Measurements from ENCODE around the gene SCYL3. TPM values are rescaled to one million over a fixed set of nuclear protein-coding genes. Genes with fewer than 3 reads are reported as not detected.
A peak's percentile ranks its signal among the peaks of the same experiment; 100 is the strongest.

The SCYL3 gene
- total RNA-seq, 1 experiment from 2014 or later: 7.6 TPM

GRCh38 chr1:169890761-169891538, 2.7 kb downstream of the SCYL3 start:
- Histone ChIP-seq H3K9ac (ENCODE audit: low read length) (0 out of 2 replicates have a peak overlapping the region, but pooled peaks have one; percentile 9), H3K4me1 (ENCODE audit: control insufficient read depth in 1 of 2, insufficient read depth in 2 of 2, low read length in 2 of 2) (peaks cover 18 to 30% of the 10 kb centered on the region in 2 experiments), H3K27me3 (ENCODE audit: insufficient read depth, low read length) (no peaks in the 10 kb centered on the region), H3K9me2 (ENCODE audit: insufficient read depth) (no peaks in the 10 kb centered on the region), H3K27ac (ENCODE audit: low read depth, low read length) (peak overlapping the region; percentile 53), H3K36me3 (ENCODE audit: control insufficient read depth in 1 of 2, insufficient read depth in 2 of 2, low read length in 2 of 2) (peaks cover 0 to 10% of the 10 kb centered on the region in 2 experiments; a peak in 1 of 4 replicates), H2AFZ (ENCODE audit: low read depth, low read length, poor library complexity, severe bottlenecking) (no peak overlapping the region), H3K9me3 (ENCODE audit: control insufficient read depth in 1 of 2, insufficient read depth in 1 of 2, low read depth in 1 of 2, low read length in 2 of 2) (no peaks in the 10 kb centered on the region), H3K4me3 (replicated peaks in 1 of 2; ENCODE audit: low read depth in 1 of 2, low read length in 2 of 2) (peak overlapping the region in 1 of 2 experiments; percentile 77; a peak in 1 of 4 replicates), H3K79me2 (ENCODE audit: insufficient read depth, low read length) (peaks cover 47% of the 10 kb centered on the region), H4K20me1 (ENCODE audit: insufficient read depth) (no peaks in the 10 kb centered on the region), H3K4me2 (ENCODE audit: low read length) (peak overlapping the region; percentile 90)
- ChIA-PET CTCF (interaction anchor here (0.9 kb wide), 1 partner anchor 345 kb away, joined by 3 read pairs; no protein-coding TSS in a partner anchor), RAD21 (ENCODE audit: low non-redundant PET in 1 of 2, low total read pairs in 2 of 2, uncharacterized antibody in 2 of 2, unreplicated experiment in 2 of 2) (no interaction called here), POLR2A (no interaction called here)
- ATAC-seq (no peak), DNase-seq (ENCODE audit: low read depth, low spot score) (no peak)
- BruUV-seq (replicated peaks): no TSS peak
- intact Hi-C loops (cut with micrococcal nuclease): no loop called here
- TF ChIP-seq SP1 (IDR thresholded peaks at IDR 0.05; ENCODE audit: low read depth) (peak; percentile 62), POLR2AphosphoS5 (IDR thresholded peaks at IDR 0.05; ENCODE audit: low read depth, low read length) (no peak)

DNA sequence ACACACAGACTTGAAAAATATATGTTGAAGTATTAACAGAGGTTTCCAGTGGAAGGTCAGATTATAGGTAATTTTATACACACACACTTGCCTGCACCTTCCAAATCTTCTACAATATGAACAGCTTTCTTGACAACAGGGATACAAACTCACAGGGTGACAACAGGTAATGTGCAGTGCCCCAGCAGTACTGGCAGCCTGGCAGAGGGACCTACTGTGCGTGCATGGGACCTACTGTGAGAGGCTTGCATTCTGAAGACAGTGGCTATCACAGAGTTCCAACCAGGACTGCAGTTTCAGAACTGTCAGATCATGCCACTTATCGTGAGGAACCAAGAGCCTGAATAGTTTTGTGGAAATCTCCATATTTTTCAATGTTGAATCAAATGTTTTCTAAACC, 3.8 kb downstream of the SCYL3 start:
- Histone ChIP-seq H3K9ac (ENCODE audit: low read length) (no peak overlapping the region), H3K79me2 (ENCODE audit: insufficient read depth, low read length) (peaks cover 47% of the 10 kb centered on the region), H3K27me3 (ENCODE audit: insufficient read depth, low read length) (no peaks in the 10 kb centered on the region), H3K4me1 (ENCODE audit: control insufficient read depth in 1 of 2, insufficient read depth in 2 of 2, low read length in 2 of 2) (peaks cover 18 to 29% of the 10 kb centered on the region in 2 experiments), H3K4me3 (replicated peaks in 1 of 2; ENCODE audit: low read depth in 1 of 2, low read length in 2 of 2) (no peak overlapping the region), H3K9me2 (ENCODE audit: insufficient read depth) (no peaks in the 10 kb centered on the region), H3K36me3 (ENCODE audit: control insufficient read depth in 1 of 2, insufficient read depth in 2 of 2, low read length in 2 of 2) (peaks cover 6 to 12% of the 10 kb centered on the region in 2 experiments; a peak in 3 of 4 replicates), H3K27ac (ENCODE audit: low read depth, low read length) (no peak overlapping the region), H2AFZ (ENCODE audit: low read depth, low read length, poor library complexity, severe bottlenecking) (no peak overlapping the region), H3K9me3 (ENCODE audit: control insufficient read depth in 1 of 2, insufficient read depth in 1 of 2, low read depth in 1 of 2, low read length in 2 of 2) (no peaks in the 10 kb centered on the region), H4K20me1 (ENCODE audit: insufficient read depth) (no peaks in the 10 kb centered on the region), H3K4me2 (ENCODE audit: low read length) (no peak overlapping the region)
- intact Hi-C loops (cut with micrococcal nuclease): no loop called here
- ChIA-PET POLR2A (no interaction called here), RAD21 (ENCODE audit: low non-redundant PET in 1 of 2, low total read pairs in 2 of 2, uncharacterized antibody in 2 of 2, unreplicated experiment in 2 of 2) (no interaction called here), CTCF (no interaction called here)
- no peak for DNase-seq (ENCODE audit: low read depth, low spot score)
- TF ChIP-seq POLR2A (IDR thresholded peaks at IDR 0.05; ENCODE audit: borderline replicate concordance, extremely low read depth, insufficient read depth, insufficient read length): no peak
- no peak for TF ChIP-seq ZNF274 (IDR thresholded peaks at IDR 0.05; ENCODE audit: low read depth, low read length)
- no peak for TF ChIP-seq SP1 (IDR thresholded peaks at IDR 0.05; ENCODE audit: low read depth)
- TF ChIP-seq CBX3 (IDR thresholded peaks at IDR 0.05; ENCODE audit: low read depth): no peak
- TF ChIP-seq RAD21 (IDR thresholded peaks at IDR 0.05; ENCODE audit: low read depth): no peak
- TF ChIP-seq REST (IDR thresholded peaks at IDR 0.05; ENCODE audit: low read depth): no peak
- BruUV-seq (replicated peaks): no TSS peak
- ATAC-seq: no peak
